GM19351 (cell line): ENCODE results near the gene TBC1D16.

ENCODE experiments used
- ATAC-seq: cut with Tn5 transposase; IDR thresholded peaks from one replicate; pipeline ENCODE4 v1.9.1; 2021; ENCODE audit warnings: mild to moderate bottlenecking, moderate library complexity; ENCODE audit not compliant: unreplicated experiment

The TBC1D16 gene

DNA sequence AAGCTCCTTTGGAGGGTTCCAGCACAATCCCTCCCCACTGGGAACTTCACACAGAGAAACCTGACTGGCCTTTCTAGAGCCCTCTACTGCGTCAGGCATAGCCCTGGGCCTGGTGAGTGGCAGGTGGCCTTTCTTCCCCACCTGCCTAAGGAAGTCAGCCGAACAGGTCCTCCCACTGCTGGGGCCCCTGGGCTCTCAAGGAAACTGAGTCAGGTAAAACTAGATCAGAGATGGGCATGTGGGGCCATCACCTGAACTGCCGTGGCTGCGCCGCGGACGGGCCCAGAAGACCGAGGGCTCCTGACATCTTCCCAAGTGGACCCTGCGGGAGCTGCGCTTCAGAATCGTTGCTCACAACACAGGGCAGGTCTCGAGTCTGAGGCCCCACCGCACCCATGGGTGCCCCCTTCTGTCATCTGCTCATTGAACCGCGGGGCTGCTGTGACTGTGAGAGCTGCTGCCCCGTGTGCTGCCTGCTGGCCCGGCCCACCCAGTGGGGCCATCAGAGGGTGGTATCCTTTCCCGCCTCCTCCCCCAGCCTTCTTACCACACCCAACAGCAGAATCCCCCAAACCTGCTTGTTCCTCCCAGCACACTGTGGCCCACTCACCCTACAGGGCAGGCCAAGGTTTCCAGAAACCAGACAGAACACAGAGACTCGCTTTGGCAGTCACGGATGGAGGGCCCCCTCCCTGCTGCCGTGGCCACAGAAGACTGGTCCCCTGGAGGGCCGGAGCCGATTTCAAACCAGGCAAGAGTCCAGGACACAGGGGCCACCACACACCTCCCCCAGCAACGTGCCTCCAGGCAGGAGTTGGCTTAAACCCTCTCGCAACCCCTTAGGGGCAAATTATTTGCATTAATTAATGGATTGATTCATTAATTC, 81.1 kb downstream of the TBC1D16 start:
- no peak for ATAC-seq

- no peak for ATAC-seq
Measured at GRCh38 chr17:79953335-79953734, 82.3 kb downstream of the TBC1D16 start.

DNA sequence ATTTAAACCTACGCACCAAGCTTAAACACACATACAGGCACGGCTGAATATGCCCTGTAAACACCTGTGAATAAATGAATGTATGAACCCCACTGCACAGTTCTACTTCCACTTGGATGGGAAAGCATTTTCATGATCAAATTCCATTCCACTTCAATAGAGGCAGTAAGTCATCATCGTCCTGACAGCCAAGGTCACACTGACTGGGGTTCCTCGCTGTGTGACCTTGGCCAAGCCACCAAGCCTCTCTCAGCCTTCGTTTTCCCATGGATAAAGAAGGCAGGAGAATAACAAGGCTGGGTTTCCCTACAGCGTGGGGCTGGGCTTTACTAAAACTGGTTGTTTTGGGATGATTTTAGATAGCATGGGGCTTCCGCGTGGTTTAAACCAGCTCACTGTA, 82.8 kb downstream of the TBC1D16 start:
- no peak for ATAC-seq

- no peak for ATAC-seq
Measured at GRCh38 chr17:79952265-79952877, 83.3 kb downstream of the TBC1D16 start.

DNA sequence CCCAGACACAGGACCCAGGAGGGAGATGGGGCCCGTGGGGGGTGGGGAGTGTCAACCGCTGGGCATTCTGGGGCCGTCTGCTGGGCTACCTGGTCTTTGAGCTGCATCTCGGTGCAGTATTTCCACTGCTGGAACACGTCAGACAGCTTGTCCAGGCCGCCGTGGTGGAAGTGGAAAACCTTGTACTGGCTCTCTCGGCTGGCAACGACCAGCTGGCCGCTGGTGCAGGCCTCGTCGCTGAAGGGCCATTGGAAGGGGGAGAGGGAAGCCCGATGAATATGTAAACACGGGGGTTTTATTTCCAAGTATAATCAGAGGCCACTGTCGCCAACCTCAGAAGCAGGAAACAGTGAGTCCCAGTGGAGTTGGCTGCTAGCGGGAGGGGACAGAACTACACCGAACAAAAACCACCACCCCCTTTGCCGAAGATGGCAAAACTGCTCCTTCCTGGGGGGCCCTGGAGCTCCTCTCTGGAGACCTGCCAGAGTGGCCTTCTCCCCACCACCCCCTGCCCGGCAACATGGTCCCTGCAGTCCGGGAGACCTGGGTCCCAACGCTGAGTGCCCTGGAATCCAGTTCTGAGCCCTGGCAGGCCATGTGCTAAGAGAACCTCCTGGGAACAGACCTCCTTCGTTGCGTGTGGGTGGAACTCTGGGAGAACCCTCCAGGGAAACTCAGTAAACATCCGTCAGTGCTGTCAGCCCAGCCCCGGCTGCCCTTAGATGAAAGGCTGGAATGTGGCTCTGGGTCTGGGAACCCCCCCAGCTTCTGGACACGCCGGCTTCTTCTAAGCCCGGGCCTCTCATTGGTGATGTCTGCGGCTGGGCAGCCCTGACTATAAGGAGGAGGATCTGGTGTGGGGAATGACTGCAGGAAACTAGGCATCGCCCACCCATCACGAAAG, 84.1 kb downstream of the TBC1D16 start:
- ATAC-seq, result no peak

DNA sequence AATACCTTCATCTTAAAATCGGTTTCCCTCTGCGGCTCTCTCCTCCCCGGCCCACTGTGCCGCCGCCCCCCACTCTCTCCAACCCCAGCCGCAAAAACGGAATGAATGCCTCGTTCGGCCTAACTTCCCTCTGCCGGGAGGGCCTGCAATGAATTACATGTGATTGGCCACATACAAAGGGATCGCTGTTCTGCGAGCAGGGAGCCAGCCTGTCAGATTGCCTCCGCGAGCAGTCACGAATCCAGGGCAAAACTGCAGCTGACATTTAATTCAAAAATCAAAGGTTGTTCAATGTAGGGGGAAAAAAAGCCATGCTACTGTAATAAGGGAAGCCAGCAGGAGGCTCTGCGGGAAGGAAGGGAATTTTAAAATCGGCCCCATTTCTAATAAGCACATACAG, 84.9 kb downstream of the TBC1D16 start:
- ATAC-seq, result no peak

DNA sequence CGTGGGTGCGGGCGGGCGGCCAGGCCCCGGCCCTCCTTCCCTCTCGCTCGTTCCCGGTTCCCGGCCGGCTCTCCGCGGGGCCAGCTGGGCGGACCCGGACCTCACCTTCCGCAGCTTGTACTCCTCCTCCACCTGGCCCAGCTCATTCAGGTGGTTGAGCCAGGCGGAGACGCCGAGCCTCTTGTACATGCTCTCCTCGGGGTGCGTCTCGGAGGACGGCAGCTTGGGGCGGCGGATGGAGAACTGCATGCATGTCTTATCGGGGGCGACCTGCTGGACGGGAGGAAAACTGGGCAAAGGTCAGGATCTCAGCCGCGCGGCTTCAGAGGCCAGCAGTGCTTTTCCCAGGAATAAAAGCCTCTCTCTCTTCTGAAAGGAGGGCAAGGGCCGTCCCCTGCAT, 85.4 kb downstream of the TBC1D16 start:
- no peak for ATAC-seq

DNA sequence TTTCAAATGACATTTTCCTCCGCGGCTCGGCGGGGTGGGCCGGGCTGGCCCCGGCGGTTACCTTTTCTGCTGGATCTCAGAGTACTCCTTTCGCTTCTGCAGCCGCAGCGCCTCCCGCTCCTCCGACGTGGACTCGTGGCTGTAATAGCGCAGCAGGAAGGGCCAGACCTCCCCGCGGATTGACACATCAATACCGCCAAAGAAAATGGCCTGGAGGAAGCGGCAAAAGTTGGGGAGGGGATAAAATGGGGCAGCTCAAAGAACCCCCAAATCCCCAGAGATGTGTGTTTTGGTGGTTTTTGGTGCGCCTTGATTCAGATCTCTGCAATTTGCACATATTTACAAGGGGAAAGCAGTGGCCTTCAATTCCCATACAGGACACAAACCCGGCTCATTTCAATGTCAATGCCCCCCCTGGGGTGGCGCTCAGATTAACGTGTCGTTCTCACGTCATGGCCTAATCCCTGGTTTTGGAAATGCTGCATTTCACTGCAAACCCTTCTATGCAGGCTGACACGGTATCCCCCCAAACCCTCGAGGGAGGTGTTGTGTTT, 85.9 kb downstream of the TBC1D16 start:
- ATAC-seq, result no peak

GRCh38 chr17:79948945-79949655, 86.6 kb downstream of the TBC1D16 start:
- no peak for ATAC-seq

DNA sequence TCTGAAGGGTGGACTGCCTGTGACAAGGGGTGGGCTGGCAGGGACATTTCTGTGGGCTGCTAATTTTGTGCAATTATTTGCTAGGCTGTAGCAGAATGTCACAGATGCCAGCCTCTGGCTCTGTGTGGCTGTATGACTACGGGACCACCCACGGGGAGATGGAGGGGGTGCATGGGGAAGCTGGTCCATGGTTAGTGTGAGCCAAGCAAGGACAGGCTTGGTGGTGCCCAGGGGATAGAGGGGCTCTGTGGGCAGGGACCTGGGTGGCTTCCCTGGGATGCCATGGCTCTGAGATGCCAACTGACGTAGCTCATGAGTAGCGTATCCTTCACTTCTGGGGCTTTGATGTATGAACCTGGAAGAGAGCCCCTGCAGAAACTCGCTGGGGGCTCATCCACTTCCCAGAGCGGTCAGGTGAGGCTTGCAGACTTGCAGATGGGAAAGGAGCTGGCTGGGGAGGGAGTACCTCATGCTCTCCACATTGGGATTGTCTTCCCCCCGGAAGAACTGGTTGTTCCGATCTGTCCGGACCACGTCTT, 87.2 kb downstream of the TBC1D16 start:
- no peak for ATAC-seq

- no peak for ATAC-seq
Measured at GRCh38 chr17:79947351-79948031, 88.2 kb downstream of the TBC1D16 start.

- no peak for ATAC-seq
Measured at GRCh38 chr17:79946352-79947231, 89.1 kb downstream of the TBC1D16 start.

GRCh38 chr17:79945591-79946255, 89.9 kb downstream of the TBC1D16 start:
- no peak for ATAC-seq

- ATAC-seq, result no peak
Measured at GRCh38 chr17:79944821-79945391, 90.8 kb downstream of the TBC1D16 start.

DNA sequence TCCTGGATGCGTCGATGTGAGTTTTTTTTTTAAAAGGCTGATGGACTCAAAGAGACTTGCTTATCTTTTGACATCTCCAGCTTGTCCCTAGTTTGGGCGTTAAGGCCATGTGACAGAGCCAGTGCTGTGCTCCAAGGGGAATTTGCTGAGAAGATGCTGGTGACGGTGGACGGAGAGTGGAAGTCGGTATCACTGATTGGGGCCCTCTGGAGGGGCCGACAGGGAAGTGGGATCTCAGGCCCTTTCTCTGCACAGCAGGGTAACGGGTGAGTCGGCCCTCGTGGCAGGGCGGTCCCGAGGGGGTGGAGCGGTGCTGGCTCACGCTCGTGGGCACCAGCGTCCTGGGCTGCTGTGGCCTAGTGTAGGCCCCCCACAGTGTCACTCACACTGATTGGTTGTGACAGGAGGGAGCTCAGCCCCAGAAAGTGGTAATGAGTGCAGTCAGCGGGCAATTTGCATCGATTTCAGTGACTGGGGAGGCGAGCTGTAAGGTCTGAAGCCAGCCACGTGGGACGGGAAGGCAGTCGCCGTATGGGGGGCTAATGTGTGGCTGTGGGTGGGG, 91.3 kb downstream of the TBC1D16 start:
- ATAC-seq, result no peak

GRCh38 chr17:79943347-79944241, 92.1 kb downstream of the TBC1D16 start:
- no peak for ATAC-seq
